Measurements from ENCODE around the gene TRMT5. TPM values are rescaled to one million over a fixed set of nuclear protein-coding genes. Genes with fewer than 3 reads are reported as not detected.

The TRMT5 gene
- total RNA-seq, 4 donors from 2014 or later, result 5.9 to 13.9 (median 8.2) TPM

- WGBS, 2 donors, result 94 to 100% methylated on average over 2 of the region's 2 CpGs
- H3K4me3 ChIP-seq (ENCODE audit: low read depth, poor library complexity, severe bottlenecking), result no peak overlapping the region
- no peak for DNase-seq (ENCODE audit: low spot score in 2 of 2)
- TF ChIP-seq POLR2A (IDR thresholded peaks at IDR 0.05), result no peak
- TF ChIP-seq, protein P1, sequence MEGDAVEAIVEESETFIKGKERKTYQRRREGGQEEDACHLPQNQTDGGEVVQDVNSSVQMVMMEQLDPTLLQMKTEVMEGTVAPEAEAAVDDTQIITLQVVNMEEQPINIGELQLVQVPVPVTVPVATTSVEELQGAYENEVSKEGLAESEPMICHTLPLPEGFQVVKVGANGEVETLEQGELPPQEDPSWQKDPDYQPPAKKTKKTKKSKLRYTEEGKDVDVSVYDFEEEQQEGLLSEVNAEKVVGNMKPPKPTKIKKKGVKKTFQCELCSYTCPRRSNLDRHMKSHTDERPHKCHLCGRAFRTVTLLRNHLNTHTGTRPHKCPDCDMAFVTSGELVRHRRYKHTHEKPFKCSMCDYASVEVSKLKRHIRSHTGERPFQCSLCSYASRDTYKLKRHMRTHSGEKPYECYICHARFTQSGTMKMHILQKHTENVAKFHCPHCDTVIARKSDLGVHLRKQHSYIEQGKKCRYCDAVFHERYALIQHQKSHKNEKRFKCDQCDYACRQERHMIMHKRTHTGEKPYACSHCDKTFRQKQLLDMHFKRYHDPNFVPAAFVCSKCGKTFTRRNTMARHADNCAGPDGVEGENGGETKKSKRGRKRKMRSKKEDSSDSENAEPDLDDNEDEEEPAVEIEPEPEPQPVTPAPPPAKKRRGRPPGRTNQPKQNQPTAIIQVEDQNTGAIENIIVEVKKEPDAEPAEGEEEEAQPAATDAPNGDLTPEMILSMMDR (IDR thresholded peaks at IDR 0.05), result no peak
- intact Hi-C loops (cut with DNase I; ENCODE audit: low total_unique reads), result no loop called here
Measured at GRCh38 chr14:60999536-60999935, 18.7 kb upstream of the TRMT5 start.

DNA sequence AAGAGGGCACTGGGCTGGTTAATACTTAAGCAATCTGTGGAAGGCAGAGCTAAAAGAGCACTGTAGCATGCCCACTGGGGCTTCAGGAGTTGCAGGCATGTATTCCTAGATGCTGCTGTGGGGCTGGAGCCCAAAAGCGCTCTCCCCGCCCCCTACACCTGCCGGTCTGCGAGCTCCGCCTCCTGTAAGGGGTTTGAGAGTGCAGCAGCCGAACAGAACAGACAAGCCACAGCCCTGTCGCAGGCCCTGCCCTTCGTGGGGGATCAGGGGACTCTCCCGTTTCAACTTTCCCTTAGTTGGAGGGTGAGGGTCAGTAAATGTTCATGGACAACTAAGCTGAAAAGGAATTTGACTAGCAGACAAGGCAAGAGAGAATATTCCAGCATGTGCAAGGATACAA lies 17.7 kb upstream of the TRMT5 start:
- intact Hi-C loops (cut with DNase I; ENCODE audit: low total_unique reads), result no loop called here
- TF ChIP-seq POLR2A (IDR thresholded peaks at IDR 0.05), result no peak
- TF ChIP-seq, protein P1 (IDR thresholded peaks at IDR 0.05), result no peak
- WGBS, 2 donors, result 94 to 97% methylated on average over 9 of the region's 9 CpGs
- H3K4me3 ChIP-seq (ENCODE audit: low read depth, poor library complexity, severe bottlenecking), result no peak overlapping the region
- no peak for DNase-seq (ENCODE audit: low spot score in 2 of 2)

DNA sequence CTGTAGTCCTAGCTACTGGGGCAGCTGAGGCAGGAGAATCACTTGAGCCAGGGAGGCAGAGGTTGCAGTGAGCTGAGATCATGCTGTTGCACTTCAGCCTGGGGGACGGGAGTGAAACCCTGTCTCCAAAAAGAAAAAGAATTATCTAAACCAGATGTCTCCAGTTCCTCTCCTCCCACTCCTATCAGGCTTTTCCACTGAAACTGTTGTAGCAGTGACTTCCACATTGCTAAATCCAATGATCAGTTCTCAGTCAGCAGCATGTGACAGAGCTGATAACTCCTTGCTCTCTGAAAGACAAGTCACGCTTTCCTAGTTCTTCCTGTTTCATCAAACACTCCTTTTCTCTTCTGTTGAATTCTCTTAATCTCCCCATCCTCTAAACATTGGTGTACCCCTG lies 8.7 kb upstream of the TRMT5 start:
- intact Hi-C loops (cut with DNase I; ENCODE audit: low total_unique reads), result no loop called here
- peak in 1 of 2 donors; percentile 49 for DNase-seq (ENCODE audit: low spot score in 2 of 2)
- 54 to 56% methylated on average over 2 of the region's 2 CpGs for WGBS, 2 donors
- TF ChIP-seq, protein P1 (IDR thresholded peaks at IDR 0.05), result no peak
- no peak for TF ChIP-seq POLR2A (IDR thresholded peaks at IDR 0.05)
- H3K4me3 ChIP-seq (ENCODE audit: low read depth, poor library complexity, severe bottlenecking), result no peak overlapping the region

- H3K4me3 ChIP-seq (ENCODE audit: low read depth, poor library complexity, severe bottlenecking), result no peak overlapping the region
- DNase-seq (ENCODE audit: low spot score in 2 of 2), result no peak
- TF ChIP-seq POLR2A (IDR thresholded peaks at IDR 0.05), result no peak
- TF ChIP-seq, protein P1 (IDR thresholded peaks at IDR 0.05), result no peak
- WGBS, 2 donors, result 96 to 97% methylated on average over 2 of the region's 2 CpGs
- intact Hi-C loops (cut with DNase I; ENCODE audit: low total_unique reads), result no loop called here
Measured at GRCh38 chr14:60986500-60986899, 5.6 kb upstream of the TRMT5 start.

- TF ChIP-seq, protein P1 (IDR thresholded peaks at IDR 0.05), result no peak
- no peak for TF ChIP-seq POLR2A (IDR thresholded peaks at IDR 0.05)
- 97 to 98% methylated on average over 1 of the region's 1 CpG for WGBS, 2 donors
- no peak for DNase-seq (ENCODE audit: low spot score in 2 of 2)
- no peak overlapping the region for H3K4me3 ChIP-seq (ENCODE audit: low read depth, poor library complexity, severe bottlenecking)
- intact Hi-C loops (cut with DNase I; ENCODE audit: low total_unique reads), result no loop called here
Measured at GRCh38 chr14:60984196-60984595, 3.3 kb upstream of the TRMT5 start.
